BE2C (cell line): ENCODE data around the gene ELOF1.
"Not testable (repeated sequence)": the region's sequence is repeated elsewhere in the genome, so short reads cannot be mapped to it uniquely, and the experiment has no call there.

Experiments used
- DNase-seq: peaks from one replicate; pipeline ENCODE4 v3.0.0-alpha.2; 2020
- H3K27me3 ChIP-seq: fragments of 250-450 bp; sonication (Bioruptor Pico); 2 replicates; pipeline ENCODE4 v1.5.1; 2020; ENCODE audit warnings: mild to moderate bottlenecking
- H3K36me3 ChIP-seq: fragments of 250-450 bp; sonication (Bioruptor Pico); 2 replicates; pipeline ENCODE4 v1.5.1; 2020; ENCODE audit warnings: mild to moderate bottlenecking
- H3K4me1 ChIP-seq: fragments of 250-450 bp; sonication (Bioruptor Pico); 2 replicates; pipeline ENCODE4 v1.5.1; 2020
- H3K4me3 ChIP-seq: 2 replicates; pipeline ENCODE4 v1.5.1; 2011; ENCODE audit warnings: low read depth, low read length
- H3K9me3 ChIP-seq: fragments of 250-450 bp; sonication (Bioruptor Pico); 2 replicates; pipeline ENCODE4 v1.5.1; 2020
- CTCF ChIP-seq: IDR thresholded peaks from 2 replicates; pipeline ENCODE4 v1.5.1; 2012; ENCODE audit warnings: mild to moderate bottlenecking, low read depth, low read length

The ELOF1 gene

GRCh38 chr19:11580116-11580515 lies 21.1 kb upstream of the ELOF1 start:
- H3K4me1 ChIP-seq = peaks cover 5% of the 10 kb centered on the region; the same call in 1 of the 2 replicates
- H3K4me3 ChIP-seq = no peak overlapping the region

GRCh38 chr19:11578258-11579142 lies 19.5 kb upstream of the ELOF1 start:
- H3K4me3 ChIP-seq = no peak overlapping the region
- no peak for DNase-seq

More at GRCh38 chr19:11580116-11580515, 21.1 kb upstream of the ELOF1 start:
- DNase-seq = no peak
- no peaks in the 10 kb centered on the region for H3K36me3 ChIP-seq
- TF ChIP-seq CTCF = no peak
- H3K27me3 ChIP-seq = no peaks in the 10 kb centered on the region
- H3K9me3 ChIP-seq = no peaks in the 10 kb centered on the region

GRCh38 chr19:11577451-11578257 lies 18.6 kb upstream of the ELOF1 start, which contains the start of gene ACP5:
Gene ACP5 (minus strand): TSS chr19:11577645. CDS start chr19:11577317, 328 bp downstream.
- H3K36me3 ChIP-seq = no peaks in the 10 kb centered on the region
- peaks cover 5% of the 10 kb centered on the region; the same call in 1 of the 2 replicates for H3K4me1 ChIP-seq
- no peaks in the 10 kb centered on the region for H3K27me3 ChIP-seq
- H3K9me3 ChIP-seq = no peaks in the 10 kb centered on the region
- peak; percentile 32 for DNase-seq
- H3K4me3 ChIP-seq = 0 out of 2 replicates have a peak within 1 kb of the TSS, but pooled peaks have one; percentile 14
- TF ChIP-seq CTCF = no peak

More at GRCh38 chr19:11578258-11579142, 19.5 kb upstream of the ELOF1 start:
- Histone ChIP-seq H3K27me3 (no peaks in the 10 kb centered on the region), H3K9me3 (no peaks in the 10 kb centered on the region), H3K4me1 (peaks cover 5% of the 10 kb centered on the region; the same call in 1 of the 2 replicates), H3K36me3 (no peaks in the 10 kb centered on the region)
- no peak for TF ChIP-seq CTCF

- H3K27me3 ChIP-seq = no peaks in the 10 kb centered on the region
- H3K4me1 ChIP-seq = peaks cover 5% of the 10 kb centered on the region; the same call in 1 of the 2 replicates
- TF ChIP-seq CTCF = no peak
Measured at GRCh38 chr19:11576227-11576626, 17.2 kb upstream of the ELOF1 start.

GRCh38 chr19:11574689-11575088 lies 15.7 kb upstream of the ELOF1 start:
- H3K4me1 ChIP-seq = peaks cover 5% of the 10 kb centered on the region; the same call in 1 of the 2 replicates
- no peak for TF ChIP-seq CTCF
- no peaks in the 10 kb centered on the region for H3K27me3 ChIP-seq
- H3K36me3 ChIP-seq = no peaks in the 10 kb centered on the region
- no peaks in the 10 kb centered on the region for H3K9me3 ChIP-seq
- no peak overlapping the region for H3K4me3 ChIP-seq
- DNase-seq = no peak

More at GRCh38 chr19:11576227-11576626, 17.2 kb upstream of the ELOF1 start:
- no peak for DNase-seq
- Histone ChIP-seq H3K36me3 (no peaks in the 10 kb centered on the region), H3K9me3 (no peaks in the 10 kb centered on the region), H3K4me3 (no peak overlapping the region)

GRCh38 chr19:11573763-11574162 lies 14.7 kb upstream of the ELOF1 start:
- H3K27me3 ChIP-seq, H3K36me3 ChIP-seq, H3K4me1 ChIP-seq, H3K9me3 ChIP-seq, H3K4me3 ChIP-seq, DNase-seq: not testable (repeated sequence)

- H3K27me3 ChIP-seq, H3K9me3 ChIP-seq, H3K4me1 ChIP-seq, H3K36me3 ChIP-seq, H3K4me3 ChIP-seq, DNase-seq: not testable (repeated sequence)
Measured at GRCh38 chr19:11573354-11573753, 14.3 kb upstream of the ELOF1 start.
